Effector CD8-positive, alpha-beta T cell (primary cell): Measurements from ENCODE around the gene HCN2.
"Not testable (repeated sequence)": the region's sequence is repeated elsewhere in the genome, so short reads cannot be mapped to it uniquely, and the experiment has no call there.

Experiments used
- DNase-seq: peaks from one replicate; lab custom pipeline; 2025; lab: John Stamatoyannopoulos, UW

HCN2 gene

DNA sequence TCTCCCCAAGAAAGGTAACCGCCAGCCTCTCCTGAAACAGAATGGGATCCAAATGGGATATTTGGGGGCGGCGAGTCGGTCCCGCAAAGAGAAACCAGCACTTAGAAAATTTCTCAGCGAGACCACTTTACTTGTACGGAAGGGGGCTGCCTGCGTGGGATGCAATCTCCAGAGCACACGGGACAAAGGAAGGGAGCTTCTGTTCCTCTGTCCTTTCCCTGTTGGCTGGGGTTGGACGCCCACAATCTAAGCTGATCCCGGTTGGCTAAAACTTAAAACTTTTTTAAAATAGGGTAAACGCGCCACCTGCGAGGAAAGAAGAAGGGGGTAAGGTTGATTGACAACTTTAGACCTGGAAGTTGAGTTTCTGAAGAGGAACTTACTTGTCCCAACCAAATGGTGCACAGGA, 18.1 kb upstream of the HCN2 start:
- DNase-seq, result no peak

DNA sequence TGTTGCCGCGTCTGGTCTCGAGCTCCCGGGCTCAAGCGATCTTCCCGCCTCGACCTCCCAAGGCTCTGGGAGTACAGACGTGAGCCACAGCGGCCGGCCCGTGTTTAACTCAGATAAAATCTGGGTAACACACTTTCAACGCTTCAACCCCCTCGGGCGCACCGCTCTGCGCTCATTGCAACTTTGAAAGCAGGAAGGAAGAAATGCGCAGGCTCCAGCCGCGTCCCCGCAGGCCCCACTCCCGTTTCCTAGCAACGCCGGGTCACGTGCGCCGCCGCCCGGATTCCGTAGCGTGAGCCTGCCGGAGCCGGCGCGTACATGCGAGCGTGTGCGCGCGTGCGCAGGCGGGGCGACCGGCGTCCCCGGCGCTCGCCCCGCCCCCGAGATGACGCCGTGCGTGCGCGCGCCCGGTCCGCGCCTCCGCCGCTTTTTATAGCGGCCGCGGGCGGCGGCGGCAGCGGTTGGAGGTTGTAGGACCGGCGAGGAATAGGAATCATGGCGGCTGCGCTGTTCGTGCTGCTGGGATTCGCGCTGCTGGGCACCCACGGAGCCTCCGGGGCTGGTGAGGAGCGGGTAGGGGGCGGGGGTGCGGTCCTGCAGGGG, 17.4 kb upstream of the HCN2 start, which contains the start of gene BSG:
BSG (plus strand) TSS at position 457 of the 603 bp plus-strand sequence; CDS start at position 496, 39 bp downstream.
- DNase-seq, result peak; percentile 96

DNA sequence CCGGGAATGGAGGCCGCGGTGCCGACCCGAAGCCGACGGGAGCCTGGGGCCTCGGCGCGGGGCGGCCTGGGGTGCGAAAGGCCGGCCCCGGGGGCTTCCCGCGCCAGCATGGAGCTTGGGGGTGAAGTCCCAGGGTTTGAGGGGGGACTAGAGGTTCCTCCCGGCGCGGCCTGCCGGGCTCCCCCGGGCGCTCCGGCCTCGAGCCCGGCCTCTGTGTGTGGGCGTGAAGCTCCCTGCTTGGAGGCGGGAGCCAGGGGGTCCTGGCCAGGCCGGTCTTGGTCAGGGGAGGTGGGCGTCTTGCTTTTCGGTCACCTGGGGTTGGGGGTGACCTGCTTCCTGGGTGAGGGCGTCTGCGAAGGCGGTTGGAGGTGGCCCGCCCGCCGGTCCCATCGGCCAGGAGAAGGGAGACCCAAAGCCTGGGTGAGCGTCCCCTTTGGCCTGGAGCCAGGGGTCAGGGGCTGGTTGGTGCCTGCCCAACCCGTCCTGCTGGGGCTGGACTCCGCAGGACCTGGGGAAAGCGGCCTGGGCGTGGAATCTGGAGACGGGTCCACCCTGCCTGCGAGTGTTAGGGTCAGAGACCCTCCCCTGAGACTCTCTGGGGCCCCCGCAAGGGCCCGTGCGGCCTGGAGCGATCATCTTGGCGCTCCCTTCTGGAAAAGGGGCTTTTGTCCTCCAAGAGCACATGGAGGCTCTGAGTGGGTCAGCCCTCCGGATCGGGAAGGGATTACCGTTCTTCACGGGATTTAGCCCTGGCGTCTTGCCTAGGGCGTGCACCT, 16.8 kb upstream of the HCN2 start:
- no peak for DNase-seq

DNA sequence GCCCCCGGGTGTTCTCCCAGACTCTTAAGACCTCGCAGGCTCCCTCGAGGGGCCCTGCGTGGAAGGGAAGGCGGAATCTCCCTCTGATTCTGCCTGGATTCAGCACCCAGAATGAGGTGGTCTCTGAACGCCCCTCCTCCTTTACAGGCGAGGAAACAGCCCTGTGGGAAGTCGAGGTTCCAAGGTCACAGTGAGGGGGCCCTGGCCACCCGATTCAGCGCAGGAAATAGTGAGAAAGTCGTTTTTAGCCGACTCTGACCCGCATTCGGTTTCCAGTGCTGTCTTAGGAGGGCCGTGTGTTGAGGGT, 16.2 kb upstream of the HCN2 start:
- DNase-seq, result no peak

DNA sequence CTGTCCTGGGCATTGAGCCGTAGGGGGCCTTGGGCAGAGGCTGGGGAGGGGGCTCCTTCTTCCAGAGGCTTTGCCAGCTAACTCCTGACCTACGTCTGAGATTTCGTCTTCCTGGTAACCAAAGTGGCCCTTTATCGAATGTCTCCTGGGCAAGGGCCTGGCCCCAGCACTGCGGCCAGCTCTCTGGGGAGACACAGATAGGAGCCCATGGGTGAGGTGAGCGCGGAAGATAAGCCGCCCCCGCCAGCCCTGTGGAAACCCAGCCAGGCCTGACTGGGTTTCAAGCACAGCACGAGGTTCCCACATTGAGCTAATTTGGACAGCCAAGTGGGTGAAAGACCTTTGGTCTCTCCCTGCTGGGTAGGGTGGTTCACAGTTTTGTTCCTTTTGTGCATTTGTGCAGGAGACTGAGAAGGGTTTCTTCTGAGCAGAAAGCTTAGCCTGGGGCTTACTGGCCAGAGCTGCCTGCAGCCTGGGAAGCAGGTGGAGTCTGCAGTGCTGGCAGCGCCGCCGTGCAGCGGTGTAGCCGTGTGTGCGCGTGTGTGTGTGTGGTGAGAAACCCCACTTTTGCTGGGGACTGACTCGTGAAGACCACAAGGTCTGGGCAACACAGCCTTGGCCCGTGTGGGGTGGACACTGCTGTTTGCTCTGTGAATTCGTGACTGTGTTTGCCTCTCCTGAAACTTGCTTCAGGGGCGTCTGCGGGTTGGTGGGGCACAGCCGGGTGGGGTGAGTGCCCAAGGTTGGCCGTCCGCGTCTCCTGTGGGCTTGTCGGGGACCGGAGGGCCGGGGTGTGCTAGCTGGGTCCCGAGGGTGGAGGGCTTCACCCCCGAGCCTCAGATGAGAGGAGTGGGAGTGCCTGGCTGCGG, 14.8 kb upstream of the HCN2 start:
- DNase-seq, result no peak

DNA sequence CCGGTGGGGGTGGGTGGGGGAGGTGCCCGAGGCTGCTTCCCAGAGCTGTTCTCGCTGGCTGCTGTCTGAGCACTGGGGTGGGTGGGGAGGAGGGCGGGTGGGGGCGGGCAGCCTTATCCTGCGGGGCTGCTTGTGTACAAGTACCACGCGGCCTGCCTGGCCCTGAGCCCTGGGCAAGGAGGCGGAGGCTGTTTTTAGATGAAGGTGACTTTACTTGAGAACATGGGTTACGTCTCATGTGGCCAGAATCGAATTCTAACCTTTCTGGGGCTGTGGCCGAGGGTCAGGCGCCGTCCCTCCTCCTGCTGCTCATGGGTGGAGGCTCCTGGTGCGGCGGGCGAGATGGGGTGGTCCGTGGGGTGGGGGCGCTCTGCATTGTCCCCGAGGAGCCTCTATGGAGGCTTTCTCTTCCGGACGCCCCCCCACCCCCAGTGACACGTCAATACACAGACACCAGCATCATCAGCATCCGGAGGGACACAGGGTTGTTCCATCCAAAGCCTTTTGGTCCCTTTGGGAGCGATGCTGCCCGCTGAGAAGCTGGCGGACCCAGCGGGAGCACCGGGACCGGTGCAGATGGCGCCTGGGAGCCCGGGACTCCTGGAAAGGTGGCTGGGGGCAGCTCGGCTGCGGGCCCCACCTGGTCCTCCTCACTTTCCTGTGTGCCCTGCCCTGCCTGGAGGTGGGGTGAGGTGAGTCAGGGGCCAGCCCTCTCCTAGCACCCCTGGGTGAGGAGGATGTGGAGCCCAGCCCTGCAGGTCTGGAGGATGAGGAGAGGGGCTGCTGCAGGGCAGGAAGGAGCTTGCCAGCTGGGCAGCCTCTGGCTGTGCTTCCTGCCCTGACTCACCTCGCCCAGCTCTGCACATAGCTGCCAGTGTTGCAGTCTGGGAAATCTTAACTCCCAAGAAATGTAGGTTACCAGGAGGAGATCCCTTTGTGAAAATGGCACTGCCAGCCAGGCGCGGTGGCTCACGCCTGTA, 13.9 kb upstream of the HCN2 start:
- DNase-seq, result no peak

DNA sequence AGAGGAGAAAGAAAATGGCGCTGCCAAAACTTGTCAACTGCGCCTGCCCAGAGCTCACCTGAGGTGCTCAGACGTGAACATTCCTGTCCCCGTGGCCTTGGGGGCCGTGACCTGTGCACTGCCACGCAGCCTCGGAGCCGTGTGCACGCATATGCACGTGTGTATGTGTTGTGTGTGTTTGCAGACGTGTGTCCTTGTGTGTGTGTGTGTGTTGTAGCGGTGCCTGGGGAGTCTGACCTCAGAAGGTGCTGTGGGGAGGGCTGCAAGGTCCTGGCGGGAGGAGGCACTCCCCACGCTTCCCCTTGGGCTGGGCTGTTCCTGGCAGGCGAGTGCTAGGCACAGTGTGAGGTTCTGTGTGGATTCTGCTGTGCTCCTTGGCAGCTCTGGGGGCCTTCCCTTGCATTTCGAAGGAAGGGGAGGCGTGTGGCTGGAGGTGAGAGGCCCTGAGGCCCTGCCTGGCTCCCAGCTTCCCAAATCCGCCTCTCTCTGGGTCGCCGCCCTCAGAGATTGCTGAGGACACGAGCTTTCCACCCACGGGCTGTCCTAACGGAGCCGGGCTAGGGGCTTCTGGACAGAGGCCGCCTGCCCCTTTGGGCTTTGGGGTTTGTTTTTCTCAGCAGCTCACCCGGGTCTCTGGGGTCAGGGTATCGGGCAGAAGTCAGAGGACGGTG, 12.8 kb upstream of the HCN2 start:
- DNase-seq, result no peak

DNA sequence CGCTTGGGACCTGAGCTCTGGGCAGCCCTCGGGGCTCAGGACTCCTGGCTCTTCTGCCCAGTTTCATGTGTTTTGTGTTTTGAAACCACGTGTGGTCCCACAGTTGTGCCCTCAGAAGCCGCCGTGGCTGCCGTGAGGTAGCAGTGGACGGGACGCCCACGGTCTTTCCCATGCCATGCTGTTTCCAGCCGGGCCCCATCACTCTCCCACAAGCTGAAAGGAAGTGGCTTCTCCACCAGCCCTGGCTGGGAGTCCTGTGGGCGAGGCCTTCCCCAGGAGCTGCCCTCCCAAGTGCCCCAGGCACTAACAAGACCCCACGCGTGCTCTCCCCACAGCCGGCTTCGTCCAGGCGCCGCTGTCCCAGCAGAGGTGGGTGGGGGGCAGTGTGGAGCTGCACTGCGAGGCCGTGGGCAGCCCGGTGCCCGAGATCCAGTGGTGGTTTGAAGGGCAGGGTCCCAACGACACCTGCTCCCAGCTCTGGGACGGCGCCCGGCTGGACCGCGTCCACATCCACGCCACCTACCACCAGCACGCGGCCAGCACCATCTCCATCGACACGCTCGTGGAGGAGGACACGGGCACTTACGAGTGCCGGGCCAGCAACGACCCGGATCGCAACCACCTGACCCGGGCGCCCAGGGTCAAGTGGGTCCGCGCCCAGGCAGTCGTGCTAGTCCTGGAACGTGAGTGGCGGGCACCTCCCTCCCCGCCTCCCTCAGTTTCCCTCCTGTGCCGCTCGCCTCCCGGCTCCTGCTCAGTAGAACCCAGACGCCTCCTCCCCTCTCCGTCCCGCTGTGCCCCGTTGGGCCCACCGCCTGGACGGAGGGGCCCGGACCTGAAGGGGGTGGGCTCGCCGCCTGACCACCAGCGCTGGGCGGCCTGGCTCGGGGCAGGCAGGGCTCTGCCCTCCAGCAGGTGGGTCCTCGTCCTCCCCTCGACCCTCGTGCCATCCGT, 12.0 kb upstream of the HCN2 start:
- DNase-seq, result no peak

DNA sequence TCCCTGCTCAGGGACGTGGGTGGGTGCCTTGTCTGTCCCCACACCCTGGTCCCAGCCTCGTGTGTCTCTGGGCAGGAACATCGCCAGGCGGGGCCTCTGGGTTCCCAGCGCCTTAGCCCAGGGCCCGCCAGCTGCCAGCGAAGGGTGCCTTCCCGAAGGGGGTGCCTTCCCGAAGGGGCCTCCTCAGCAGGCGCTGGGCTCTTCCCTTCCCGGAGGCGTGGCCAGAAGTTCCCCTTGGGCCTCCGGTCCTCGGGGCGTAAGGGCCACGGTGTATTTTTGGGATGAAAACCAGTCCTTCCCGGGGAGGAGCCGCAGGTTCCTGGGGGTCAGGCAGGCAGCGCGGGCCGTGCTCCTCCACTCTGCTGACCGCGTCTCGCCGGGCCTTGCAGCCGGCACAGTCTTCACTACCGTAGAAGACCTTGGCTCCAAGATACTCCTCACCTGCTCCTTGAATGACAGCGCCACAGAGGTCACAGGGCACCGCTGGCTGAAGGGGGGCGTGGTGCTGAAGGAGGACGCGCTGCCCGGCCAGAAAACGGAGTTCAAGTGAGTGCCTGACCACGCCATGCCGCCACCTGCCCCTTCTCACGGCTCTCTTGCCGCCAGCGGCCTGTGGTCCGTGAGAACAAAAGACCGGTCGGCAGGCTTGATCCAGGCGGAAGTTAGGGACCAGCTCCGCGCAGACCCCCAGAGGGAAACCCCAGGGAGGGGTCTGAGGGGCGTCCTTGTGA, 10.4 kb upstream of the HCN2 start:
- DNase-seq, result no peak

DNA sequence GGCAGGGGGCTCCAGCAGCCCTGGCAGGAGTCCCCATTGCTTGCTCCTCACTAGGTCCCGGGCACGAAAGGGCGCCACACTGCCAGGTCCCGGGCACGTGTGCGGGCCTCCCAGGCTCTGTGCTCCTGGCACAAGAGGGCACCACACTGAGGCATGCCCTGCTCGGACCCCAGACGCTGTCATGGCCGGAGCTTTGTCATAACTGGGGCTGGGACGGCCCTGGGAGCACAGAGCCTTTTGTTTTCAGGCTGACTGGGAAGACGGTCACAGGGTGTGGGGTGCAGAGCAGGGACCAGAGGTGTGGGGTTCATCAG, 9.9 kb upstream of the HCN2 start:
- DNase-seq, result no peak

DNA sequence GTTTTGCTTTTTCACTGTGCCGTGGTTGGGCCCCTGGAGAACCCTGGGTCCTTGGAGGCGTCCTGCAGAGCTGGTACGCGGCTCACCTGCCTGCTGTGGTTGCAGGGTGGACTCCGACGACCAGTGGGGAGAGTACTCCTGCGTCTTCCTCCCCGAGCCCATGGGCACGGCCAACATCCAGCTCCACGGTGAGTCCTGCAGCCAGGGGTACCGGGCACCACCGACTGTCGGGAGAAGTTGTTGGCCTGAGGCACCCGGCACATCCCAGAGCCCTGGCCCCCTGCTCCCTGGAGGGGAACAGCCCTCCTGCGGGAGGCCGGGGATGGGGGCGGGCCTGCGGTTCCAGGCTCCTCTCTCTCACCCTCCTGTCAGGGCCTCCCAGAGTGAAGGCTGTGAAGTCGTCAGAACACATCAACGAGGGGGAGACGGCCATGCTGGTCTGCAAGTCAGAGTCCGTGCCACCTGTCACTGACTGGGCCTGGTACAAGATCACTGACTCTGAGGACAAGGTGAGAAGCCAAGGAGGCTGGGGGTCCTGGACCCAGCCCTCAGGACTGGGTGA, 9.3 kb upstream of the HCN2 start:
- DNase-seq, result no peak

DNA sequence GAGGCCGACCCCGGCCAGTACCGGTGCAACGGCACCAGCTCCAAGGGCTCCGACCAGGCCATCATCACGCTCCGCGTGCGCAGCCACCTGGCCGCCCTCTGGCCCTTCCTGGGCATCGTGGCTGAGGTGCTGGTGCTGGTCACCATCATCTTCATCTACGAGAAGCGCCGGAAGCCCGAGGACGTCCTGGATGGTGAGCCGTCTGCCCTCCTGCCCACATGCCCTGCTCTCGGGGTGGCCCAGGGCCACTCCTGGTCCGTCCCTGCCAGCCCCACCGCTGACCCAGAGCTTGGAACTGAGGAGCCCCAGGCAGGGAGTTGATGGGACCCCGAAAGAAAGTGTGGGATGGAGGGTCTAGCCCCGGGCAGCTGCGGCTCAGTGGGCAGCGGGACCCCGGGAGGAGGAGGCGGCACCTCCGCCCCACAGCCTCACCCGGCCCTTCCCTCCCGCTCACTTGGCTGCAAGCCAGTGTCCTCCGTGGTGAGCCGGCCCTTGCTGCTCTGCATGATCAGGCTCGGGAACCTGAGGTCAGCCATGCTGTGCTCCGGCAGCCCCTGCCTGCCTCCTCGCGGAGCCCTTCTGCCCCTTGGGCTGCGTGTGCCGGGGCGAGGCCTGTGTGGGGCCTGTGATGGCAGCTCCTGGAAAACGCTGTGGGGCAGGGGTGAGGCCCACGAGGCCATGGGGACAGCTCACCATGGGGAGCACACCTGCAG, 8.1 kb upstream of the HCN2 start:
- DNase-seq, result no peak

DNA sequence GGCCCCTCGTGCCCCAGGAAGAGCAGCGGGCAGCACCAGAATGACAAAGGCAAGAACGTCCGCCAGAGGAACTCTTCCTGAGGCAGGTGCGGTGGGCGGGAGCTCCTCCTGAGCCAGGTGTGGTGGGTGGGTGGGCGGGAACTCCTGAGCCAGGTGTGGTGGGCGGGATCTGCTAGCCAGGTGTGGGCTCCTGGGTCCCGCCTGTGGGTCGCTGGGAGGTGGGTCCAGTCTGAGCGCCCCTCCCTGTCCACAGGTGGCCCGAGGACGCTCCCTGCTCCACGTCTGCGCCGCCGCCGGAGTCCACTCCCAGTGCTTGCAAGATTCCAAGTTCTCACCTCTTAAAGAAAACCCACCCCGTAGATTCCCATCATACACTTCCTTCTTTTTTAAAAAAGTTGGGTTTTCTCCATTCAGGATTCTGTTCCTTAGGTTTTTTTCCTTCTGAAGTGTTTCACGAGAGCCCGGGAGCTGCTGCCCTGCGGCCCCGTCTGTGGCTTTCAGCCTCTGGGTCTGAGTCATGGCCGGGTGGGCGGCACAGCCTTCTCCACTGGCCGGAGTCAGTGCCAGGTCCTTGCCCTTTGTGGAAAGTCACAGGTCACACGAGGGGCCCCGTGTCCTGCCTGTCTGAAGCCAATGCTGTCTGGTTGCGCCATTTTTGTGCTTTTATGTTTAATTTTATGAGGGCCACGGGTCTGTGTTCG, 7.0 kb upstream of the HCN2 start:
- DNase-seq, result no peak

DNA sequence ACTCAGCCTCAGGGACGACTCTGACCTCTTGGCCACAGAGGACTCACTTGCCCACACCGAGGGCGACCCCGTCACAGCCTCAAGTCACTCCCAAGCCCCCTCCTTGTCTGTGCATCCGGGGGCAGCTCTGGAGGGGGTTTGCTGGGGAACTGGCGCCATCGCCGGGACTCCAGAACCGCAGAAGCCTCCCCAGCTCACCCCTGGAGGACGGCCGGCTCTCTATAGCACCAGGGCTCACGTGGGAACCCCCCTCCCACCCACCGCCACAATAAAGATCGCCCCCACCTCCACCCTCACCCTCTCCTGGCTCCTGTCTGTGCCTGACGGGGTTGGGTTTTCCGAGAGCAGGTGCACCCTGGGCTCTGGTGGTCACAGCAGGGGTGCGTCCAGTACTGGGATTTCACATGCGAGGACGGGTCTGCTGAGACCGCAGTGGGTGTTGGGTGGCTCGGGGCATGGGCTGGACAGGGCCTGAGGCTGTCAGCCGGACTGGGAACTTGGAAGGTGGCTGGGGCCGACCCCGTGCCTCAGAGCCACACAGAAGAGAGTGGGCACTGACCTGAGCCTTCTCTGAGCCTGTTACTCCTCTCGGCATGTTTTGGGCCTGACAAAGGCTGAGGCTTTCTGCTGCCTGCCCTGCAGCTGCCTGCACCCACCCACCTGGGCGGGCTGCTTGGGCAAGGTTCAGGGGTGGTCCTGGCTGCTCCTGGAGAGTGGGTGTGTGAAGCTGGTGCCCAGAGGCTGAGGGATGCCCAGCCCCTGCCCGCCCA, 6.3 kb upstream of the HCN2 start:
- DNase-seq, result no peak

DNA sequence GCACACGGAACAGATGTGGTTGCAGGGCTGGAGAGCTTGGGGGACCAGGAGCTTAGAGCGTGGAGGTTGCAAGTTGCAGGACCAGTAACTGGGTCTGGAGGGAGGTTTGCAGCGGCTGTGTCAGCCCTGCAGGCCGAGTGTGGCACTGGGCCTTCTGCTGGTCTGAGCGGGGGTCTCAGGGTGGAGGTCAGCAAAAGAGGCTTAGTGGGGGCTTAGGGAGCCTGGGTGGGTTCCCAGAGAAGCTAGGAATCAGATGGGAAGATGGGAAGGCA, 5.8 kb upstream of the HCN2 start:
- DNase-seq, result no peak

DNA sequence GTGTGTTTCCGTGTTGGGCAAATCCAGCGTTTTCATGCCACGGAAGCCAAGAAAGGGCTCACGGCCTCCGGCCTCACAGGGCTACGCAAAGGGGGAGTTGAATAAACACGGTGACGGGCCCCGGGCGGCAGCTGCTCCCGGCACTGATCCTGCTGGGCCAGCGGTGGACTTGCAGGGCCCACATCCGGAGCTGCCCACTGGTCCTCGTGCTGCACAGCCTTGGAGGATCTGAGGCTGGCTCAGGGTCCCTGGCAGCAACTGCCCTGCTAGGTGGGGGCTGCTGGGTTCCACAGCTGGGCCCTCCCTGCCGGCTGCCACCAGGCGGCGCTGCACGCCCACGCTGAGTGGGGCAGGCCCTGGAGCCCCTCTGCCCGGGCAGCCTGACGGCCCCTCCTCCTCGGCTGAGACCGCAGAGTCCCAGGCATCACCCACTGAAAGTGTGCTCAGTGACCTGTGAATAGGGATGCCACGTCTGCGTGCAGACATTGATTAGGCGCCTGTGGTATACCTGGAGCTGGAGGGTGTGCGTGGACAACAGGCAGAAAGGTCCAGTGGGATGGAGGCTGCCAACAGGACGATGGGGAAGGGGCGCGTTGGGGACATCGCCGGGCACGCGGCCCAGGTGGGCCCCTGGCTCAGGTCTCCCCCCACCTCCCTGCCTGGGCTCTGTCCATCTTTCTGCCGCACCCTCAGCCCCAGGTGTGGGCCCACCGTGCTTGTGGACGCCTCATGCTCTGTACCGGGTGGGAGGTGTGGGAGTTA, 5.3 kb upstream of the HCN2 start:
- DNase-seq, result peak; percentile 50

DNA sequence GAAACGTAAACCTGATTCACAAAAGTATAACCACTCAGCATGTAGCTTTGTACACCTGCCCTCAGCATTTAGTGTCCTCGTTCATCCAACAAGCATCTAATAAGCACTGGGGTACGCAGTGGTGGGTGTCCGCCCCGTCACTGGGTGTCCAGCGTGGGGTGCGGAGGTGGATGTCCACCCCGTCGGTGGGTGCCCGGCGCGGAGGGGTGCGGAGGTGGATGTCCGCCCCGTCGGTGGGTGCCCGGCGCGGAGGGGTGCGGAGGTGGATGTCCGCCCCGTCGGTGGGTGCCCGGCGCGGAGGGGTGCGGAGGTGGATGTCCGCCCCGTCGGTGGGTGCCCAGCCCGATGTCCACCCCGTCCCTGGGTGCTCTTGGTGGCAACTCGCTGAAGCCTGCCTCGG, 4.5 kb upstream of the HCN2 start:
- not testable (repeated sequence) for DNase-seq
